Caco-2 (cell line): ENCODE data around the gene OLFM1. TPM values are rescaled to one million over a fixed set of nuclear protein-coding genes. Genes with fewer than 3 reads are reported as not detected.
"Not testable (repeated sequence)": the region's sequence is repeated elsewhere in the genome, so short reads cannot be mapped to it uniquely, and the experiment has no call there.

Experiments used
- BruUV-seq: library from RNA; stranded (reverse); fragments of 400-500 nt; replicated peaks from 2 replicates; lab custom pipeline; 2021; lab: Mats Ljungman, UMichigan
- CTCF ChIA-PET: fragments of 300-600 bp; sonication (Branson Sonifier 250); formaldehyde crosslinking; loops from one replicate; lab custom pipeline; 2022; ENCODE audit warnings: antibody characterized with exemption; lab: Charles Lee
- POLR2A ChIA-PET: fragments of 300-600 bp; sonication (Branson Sonifier 250); formaldehyde crosslinking; loops from one replicate; lab custom pipeline; 2022; ENCODE audit warnings: antibody characterized with exemption; lab: Charles Lee
- DNase-seq, 2 experiments: peaks; one replicate each; pipeline versions ENCODE4 v3.0.0 to v3.0.0-alpha.2; 2020 to 2022
- H3K27me3 ChIP-seq: replicated peaks from 2 replicates; pipeline ENCODE4 v1.6.0; 2011; ENCODE audit warnings: low read length; ENCODE audit not compliant: control insufficient read depth, insufficient read depth
- H3K36me3 ChIP-seq: 2 replicates; pipeline ENCODE4 v1.5.1; 2011; ENCODE audit warnings: low read length; ENCODE audit not compliant: control insufficient read depth, insufficient read depth
- H3K4me1 ChIP-seq: fragments of 250-450 bp; sonication (Bioruptor Pico); 2 replicates; pipeline ENCODE4 v1.5.1; 2020; ENCODE audit warnings: mild to moderate bottlenecking
- H3K4me3 ChIP-seq: 2 replicates; pipeline ENCODE4 v1.5.1; 2011; ENCODE audit warnings: low read depth, mild to moderate bottlenecking, control low read depth, low read length
- H3K9me3 ChIP-seq: fragments of 250-450 bp; sonication (Bioruptor Pico); 2 replicates; pipeline ENCODE4 v1.5.1; 2020; ENCODE audit warnings: mild to moderate bottlenecking, moderate library complexity
- H3K27ac Mint-ChIP-seq: one replicate; pipeline ENCODE4 v1.8.0; 2022; ENCODE audit warnings: mixed read lengths; ENCODE audit not compliant: unreplicated experiment
- H3K27me3 Mint-ChIP-seq: one replicate; pipeline ENCODE4 v1.8.0; 2022; ENCODE audit warnings: mixed read lengths; ENCODE audit not compliant: insufficient read depth, unreplicated experiment
- H3K36me3 Mint-ChIP-seq: one replicate; pipeline ENCODE4 v1.8.0; 2022; ENCODE audit warnings: mild to moderate bottlenecking, mixed read lengths; ENCODE audit not compliant: insufficient read depth, unreplicated experiment
- H3K4me1 Mint-ChIP-seq: one replicate; pipeline ENCODE4 v1.8.0; 2022; ENCODE audit warnings: low read depth, mixed read lengths; ENCODE audit not compliant: unreplicated experiment
- H3K4me3 Mint-ChIP-seq: one replicate; pipeline ENCODE4 v1.8.0; 2022; ENCODE audit warnings: mild to moderate bottlenecking, moderate library complexity, mixed read lengths; ENCODE audit not compliant: unreplicated experiment
- H3K9me3 Mint-ChIP-seq: one replicate; pipeline ENCODE4 v1.8.0; 2022; ENCODE audit warnings: mixed read lengths; ENCODE audit not compliant: unreplicated experiment
- CTCF ChIP-seq, 2 experiments: fragments of 200-600 bp in 1 of 2; IDR thresholded peaks; 1 replicate in 1 of 2; 2 replicates in 1 of 2; pipeline versions ENCODE4 v1.5.1 to v1.8.0; 2011 to 2022; ENCODE audit warnings: antibody characterized with exemption in 1 of 2, control low read depth in 1 of 2, inconsistent platforms in 1 of 2, low read depth in 1 of 2, low read length in 1 of 2, mild to moderate bottlenecking in 1 of 2, moderate library complexity in 1 of 2; ENCODE audit not compliant: insufficient read depth in 1 of 2, severe bottlenecking in 1 of 2, unreplicated experiment in 1 of 2
- intact Hi-C: fragments of 100-400 bp; cut with micrococcal nuclease; formaldehyde crosslinking; loops from one replicate; pipeline ENCODE4 v1.10.0; 2022; ENCODE audit not compliant: unreplicated experiment
- total RNA-seq: library from RNA; stranded (reverse); gene quantifications from 2 replicates; pipeline ENCODE4 v1.2.3, GENCODE V29; 2022

Gene OLFM1
- total RNA-seq, 1 experiment from 2014 or later: not detected

GRCh38 chr9:135110416-135110815, 22.9 kb downstream of the OLFM1 start:
- peaks cover 17% of the 10 kb centered on the region for H3K27me3 Mint-ChIP-seq
- no peak for DNase-seq
- no peaks in the 10 kb centered on the region; the same call in 1 of the 2 replicates for H3K27me3 ChIP-seq
- intact Hi-C loops: no loop called here
- H3K9me3 Mint-ChIP-seq: no peaks in the 10 kb centered on the region
- H3K4me3 ChIP-seq: no peak overlapping the region
- no peaks in the 10 kb centered on the region for H3K36me3 ChIP-seq
- ChIA-PET POLR2A (no interaction called here), CTCF (no interaction called here)
- H3K36me3 Mint-ChIP-seq: no peaks in the 10 kb centered on the region
- H3K27ac Mint-ChIP-seq: no peak overlapping the region
- no peaks in the 10 kb centered on the region for H3K4me1 ChIP-seq
- no peaks in the 10 kb centered on the region for H3K4me1 Mint-ChIP-seq
- no peak overlapping the region for H3K4me3 Mint-ChIP-seq
- BruUV-seq: no TSS peak
- TF ChIP-seq CTCF (IDR thresholded peaks at IDR 0.05; ENCODE audit: insufficient read depth in 1 of 2, low read depth in 1 of 2, low read length in 1 of 2, severe bottlenecking in 1 of 2, unreplicated experiment in 1 of 2): no peak
- no peaks in the 10 kb centered on the region for H3K9me3 ChIP-seq

DNA sequence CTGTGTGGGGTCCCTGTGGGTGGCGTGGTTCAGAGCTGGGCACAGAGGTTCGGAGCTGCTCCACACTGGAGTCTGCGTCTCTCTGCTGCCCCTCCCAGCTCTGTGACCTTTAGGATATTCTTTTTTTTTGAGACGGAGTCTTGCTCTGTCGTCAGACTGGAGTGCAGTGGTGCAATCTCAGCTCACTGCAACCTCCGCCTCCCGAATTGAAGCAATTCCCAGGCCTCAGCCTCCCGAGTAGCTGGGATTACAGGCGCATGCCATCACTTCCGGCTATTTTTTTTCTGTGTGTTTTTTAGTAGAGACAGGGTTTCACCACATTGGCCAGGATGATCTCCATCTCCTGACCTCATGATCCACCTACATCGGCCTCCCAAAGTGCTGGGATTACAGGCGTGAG, 24.1 kb downstream of the OLFM1 start:
- intact Hi-C loops, H3K4me3 Mint-ChIP-seq, DNase-seq, H3K4me1 ChIP-seq, H3K4me3 ChIP-seq, CTCF ChIA-PET, H3K27me3 ChIP-seq, BruUV-seq, H3K9me3 ChIP-seq, POLR2A ChIA-PET, H3K27ac Mint-ChIP-seq, H3K9me3 Mint-ChIP-seq, H3K36me3 ChIP-seq, H3K4me1 Mint-ChIP-seq, H3K36me3 Mint-ChIP-seq: not testable (repeated sequence)
- peaks cover 17% of the 10 kb centered on the region for H3K27me3 Mint-ChIP-seq

DNA sequence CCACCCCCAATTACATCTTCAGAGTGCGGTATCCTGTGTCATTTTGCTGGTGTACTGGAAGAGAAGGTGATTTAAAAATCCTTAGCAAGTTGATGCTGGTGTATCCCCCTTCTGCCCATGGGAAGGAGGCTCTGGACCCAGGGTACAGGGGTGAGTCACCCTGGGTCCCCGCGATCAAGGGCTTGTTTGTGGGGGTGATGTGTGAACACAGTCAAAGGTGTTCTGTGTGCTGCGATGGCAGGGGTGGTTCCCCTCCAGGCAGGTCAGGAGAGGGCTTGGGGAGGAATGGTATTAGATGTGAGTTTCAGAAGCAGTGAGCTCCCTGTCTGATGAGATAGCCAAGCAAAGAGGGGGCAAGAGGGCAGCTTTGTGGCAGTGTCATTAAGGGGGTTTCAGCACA, 28.9 kb downstream of the OLFM1 start:
- BruUV-seq: no TSS peak
- Histone ChIP-seq H3K4me3 (no peak overlapping the region), H3K36me3 (no peaks in the 10 kb centered on the region), H3K4me1 (no peaks in the 10 kb centered on the region), H3K27me3 (no peaks in the 10 kb centered on the region; the same call in 1 of the 2 replicates), H3K9me3 (no peaks in the 10 kb centered on the region)
- POLR2A ChIA-PET: no interaction called here
- peaks cover 10% of the 10 kb centered on the region for H3K9me3 Mint-ChIP-seq
- H3K36me3 Mint-ChIP-seq: no peaks in the 10 kb centered on the region
- no peak overlapping the region for H3K4me3 Mint-ChIP-seq
- no peak for DNase-seq
- no peak overlapping the region for H3K27ac Mint-ChIP-seq
- no peak for TF ChIP-seq CTCF (IDR thresholded peaks at IDR 0.05; ENCODE audit: insufficient read depth in 1 of 2, low read depth in 1 of 2, low read length in 1 of 2, severe bottlenecking in 1 of 2, unreplicated experiment in 1 of 2)
- no peaks in the 10 kb centered on the region for H3K4me1 Mint-ChIP-seq
- CTCF ChIA-PET: no interaction called here
- intact Hi-C loops: no loop called here
- peaks cover 10% of the 10 kb centered on the region for H3K27me3 Mint-ChIP-seq

GRCh38 chr9:135116881-135117280, 29.4 kb downstream of the OLFM1 start:
- ChIA-PET CTCF (no interaction called here), POLR2A (no interaction called here)
- no peaks in the 10 kb centered on the region for H3K36me3 ChIP-seq
- no peaks in the 10 kb centered on the region for H3K36me3 Mint-ChIP-seq
- H3K9me3 ChIP-seq: no peaks in the 10 kb centered on the region
- no peaks in the 10 kb centered on the region; the same call in 1 of the 2 replicates for H3K27me3 ChIP-seq
- H3K27ac Mint-ChIP-seq: no peak overlapping the region
- TF ChIP-seq CTCF (IDR thresholded peaks at IDR 0.05; ENCODE audit: insufficient read depth in 1 of 2, low read depth in 1 of 2, low read length in 1 of 2, severe bottlenecking in 1 of 2, unreplicated experiment in 1 of 2): no peak
- no TSS peak for BruUV-seq
- H3K9me3 Mint-ChIP-seq: peaks cover 10% of the 10 kb centered on the region
- H3K4me3 ChIP-seq: no peak overlapping the region
- peaks cover 10% of the 10 kb centered on the region for H3K27me3 Mint-ChIP-seq
- H3K4me1 Mint-ChIP-seq: no peaks in the 10 kb centered on the region
- no peaks in the 10 kb centered on the region for H3K4me1 ChIP-seq
- H3K4me3 Mint-ChIP-seq: no peak overlapping the region
- intact Hi-C loops: no loop called here
- no peak for DNase-seq
